Activated CD8-positive, alpha-beta T cell treated with anti-CD3 and anti-CD28 coated beads for 36 hours (primary cell): ENCODE data around the gene FAM219A. TPM values are rescaled to one million over a fixed set of nuclear protein-coding genes. Genes with fewer than 3 reads are reported as not detected.

ENCODE experiments used
- ATAC-seq: fragments of 200-7000 bp; cut with Tn5 transposase; one replicate; pipeline ENCODE4 v1.10.0; 2021; ENCODE audit warnings: mild to moderate bottlenecking, moderate library complexity
- CTCF ChIA-PET: fragments of 350-600 bp; sonication (Branson Sonifier 250); formaldehyde crosslinking; loops from one replicate; lab custom pipeline; 2021; ENCODE audit warnings: antibody characterized with exemption; lab: Charles Lee
- POLR2A ChIA-PET: fragments of 350-600 bp; sonication (Branson Sonifier 250); formaldehyde crosslinking; loops from one replicate; lab custom pipeline; 2021; ENCODE audit warnings: antibody characterized with exemption; lab: Charles Lee
- DNase-seq: peaks from one replicate; pipeline ENCODE4 v3.0.0-alpha.2; 2020
- H3K27ac Mint-ChIP-seq: one replicate; pipeline ENCODE4 v1.8.0; 2021; ENCODE audit warnings: mild to moderate bottlenecking, mixed read lengths
- H3K27me3 Mint-ChIP-seq: one replicate; pipeline ENCODE4 v1.8.0; 2021; ENCODE audit warnings: mixed read lengths
- H3K36me3 Mint-ChIP-seq: one replicate; pipeline ENCODE4 v1.8.0; 2021; ENCODE audit warnings: low read depth, mixed read lengths
- H3K4me1 Mint-ChIP-seq: one replicate; pipeline ENCODE4 v1.8.0; 2021; ENCODE audit warnings: low read depth, mixed read lengths
- H3K4me3 Mint-ChIP-seq: one replicate; pipeline ENCODE4 v1.8.0; 2021; ENCODE audit warnings: mild to moderate bottlenecking, moderate library complexity, mixed read lengths
- H3K9me3 Mint-ChIP-seq: one replicate; pipeline ENCODE4 v1.8.0; 2021; ENCODE audit warnings: mixed read lengths
- CTCF ChIP-seq: fragments of 200-600 bp; IDR thresholded peaks from one replicate; pipeline ENCODE4 v1.8.0; 2022; ENCODE audit warnings: antibody characterized with exemption, mild to moderate bottlenecking
- intact Hi-C: fragments of 100-400 bp; cut with micrococcal nuclease; formaldehyde crosslinking; loops from one replicate; pipeline ENCODE4 v1.10.0; 2022
- total RNA-seq, 2 experiments: library from RNA; stranded (reverse); gene quantifications; one replicate each; pipeline ENCODE4 v1.2.3, GENCODE V29; 2021

The FAM219A gene
- total RNA-seq, 2 experiments from 2014 or later, result 8.2 to 9.2 TPM

GRCh38 chr9:34398875-34399274, 59.5 kb downstream of the FAM219A start:
- H3K36me3 Mint-ChIP-seq, result no peaks in the 10 kb centered on the region
- ChIA-PET CTCF (no interaction called here), POLR2A (no interaction called here)
- no peak for TF ChIP-seq CTCF
- no peaks in the 10 kb centered on the region for H3K4me1 Mint-ChIP-seq
- ATAC-seq (no peak), DNase-seq (no peak)
- H3K4me3 Mint-ChIP-seq, result no peak overlapping the region
- H3K27ac Mint-ChIP-seq, result no peak overlapping the region
- H3K9me3 Mint-ChIP-seq, result no peaks in the 10 kb centered on the region
- H3K27me3 Mint-ChIP-seq, result no peaks in the 10 kb centered on the region
- intact Hi-C loops, result no loop called here

DNA sequence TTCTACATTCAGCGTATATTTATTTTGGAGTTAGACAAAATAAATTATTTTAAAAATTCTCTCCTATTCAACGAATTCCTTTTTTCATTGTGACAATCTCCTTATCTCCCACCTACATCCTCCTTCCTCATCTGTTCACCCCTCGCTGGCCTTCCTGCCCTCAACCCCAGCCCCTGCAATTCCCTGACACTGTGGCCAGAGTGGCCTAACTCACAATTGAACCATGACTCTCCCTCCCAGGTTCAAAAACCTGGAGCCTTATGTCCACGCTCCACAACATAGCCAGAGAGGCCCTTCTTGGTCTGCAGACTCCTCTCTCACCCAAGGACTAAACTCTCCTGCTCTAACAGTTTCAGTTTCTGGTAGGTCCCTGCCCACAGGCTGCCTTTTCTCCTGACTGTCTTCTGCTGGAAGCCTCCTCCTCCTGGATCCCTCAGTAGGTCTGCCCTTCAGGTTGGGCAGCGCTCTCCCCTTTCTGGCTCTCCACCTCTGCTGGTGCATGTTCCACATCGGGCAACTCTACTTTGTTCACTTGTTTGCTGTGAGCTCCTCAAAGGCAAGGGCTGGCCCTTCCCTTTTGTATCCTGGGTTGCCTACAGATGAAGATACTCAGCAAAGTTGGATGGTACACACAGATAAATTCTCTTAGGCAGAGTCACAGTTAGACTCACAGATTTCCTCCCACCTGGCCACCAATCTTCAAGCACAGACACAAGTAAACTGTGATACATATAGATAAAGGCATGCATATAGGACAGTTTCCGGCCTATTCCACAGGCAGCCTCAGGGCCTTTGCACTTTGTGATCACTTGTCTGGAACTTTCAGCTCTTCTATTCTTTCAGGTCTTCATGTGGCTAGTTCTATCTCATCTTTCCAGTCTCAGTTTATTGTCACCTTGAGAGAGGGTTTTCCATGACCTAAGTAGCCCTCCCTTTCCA, 61.8 kb downstream of the FAM219A start:
- Mint-ChIP-seq H3K4me1 (no peaks in the 10 kb centered on the region), H3K9me3 (no peaks in the 10 kb centered on the region), H3K4me3 (no peak overlapping the region), H3K36me3 (no peaks in the 10 kb centered on the region), H3K27ac (no peak overlapping the region), H3K27me3 (peaks cover 1% of the 10 kb centered on the region)
- ATAC-seq, result no peak
- no peak for DNase-seq
- intact Hi-C loops, result no loop called here
- TF ChIP-seq CTCF, result no peak
- ChIA-PET POLR2A (no interaction called here), CTCF (no interaction called here)

GRCh38 chr9:34392511-34392910, 65.9 kb downstream of the FAM219A start:
- H3K9me3 Mint-ChIP-seq, result no peaks in the 10 kb centered on the region
- ATAC-seq (no peak), DNase-seq (no peak)
- intact Hi-C loops, result no loop called here
- no peak overlapping the region for H3K27ac Mint-ChIP-seq
- peaks cover 1% of the 10 kb centered on the region for H3K27me3 Mint-ChIP-seq
- no peaks in the 10 kb centered on the region for H3K4me1 Mint-ChIP-seq
- ChIA-PET CTCF (interaction anchor here (0.6 to 4.0 kb wide), 8 partner anchors 11 to 212 kb away, joined by 3 to 31 read pairs (median 3); no protein-coding TSS in a partner anchor), POLR2A (no interaction called here)
- no peaks in the 10 kb centered on the region for H3K36me3 Mint-ChIP-seq
- H3K4me3 Mint-ChIP-seq, result no peak overlapping the region
- no peak for TF ChIP-seq CTCF

GRCh38 chr9:34387239-34387638, 71.1 kb downstream of the FAM219A start:
- DNase-seq, result no peak
- Mint-ChIP-seq H3K27me3 (peaks cover 1% of the 10 kb centered on the region), H3K4me1 (no peaks in the 10 kb centered on the region), H3K9me3 (no peaks in the 10 kb centered on the region), H3K4me3 (no peak overlapping the region), H3K27ac (no peak overlapping the region), H3K36me3 (no peaks in the 10 kb centered on the region)
- POLR2A ChIA-PET, result no interaction called here
- no peak for ATAC-seq
- TF ChIP-seq CTCF, result no peak
- intact Hi-C loops, result no loop called here
- CTCF ChIA-PET, result interaction anchor here (2.8 kb wide), 1 partner anchor 9 kb away, joined by 17 read pairs; the partner anchor contains the start of gene MYORG

- TF ChIP-seq CTCF, result no peak
- CTCF ChIA-PET, result interaction anchor here (0.8 to 2.8 kb wide), 2 partner anchors 8 to 204 kb away, joined by 3 to 17 read pairs; partner anchors contain the start of gene MYORG
Measured at GRCh38 chr9:34386656-34387055, 71.7 kb downstream of the FAM219A start.

More at GRCh38 chr9:34386656-34387055, 71.7 kb downstream of the FAM219A start:
- Mint-ChIP-seq H3K36me3 (no peaks in the 10 kb centered on the region), H3K27ac (no peak overlapping the region), H3K9me3 (no peaks in the 10 kb centered on the region), H3K27me3 (no peaks in the 10 kb centered on the region), H3K4me1 (no peaks in the 10 kb centered on the region), H3K4me3 (no peak overlapping the region)
- intact Hi-C loops, result no loop called here
- POLR2A ChIA-PET, result no interaction called here
- DNase-seq (no peak), ATAC-seq (no peak)
